ENCODE data around the gene CDH11.

The CDH11 gene

DNA sequence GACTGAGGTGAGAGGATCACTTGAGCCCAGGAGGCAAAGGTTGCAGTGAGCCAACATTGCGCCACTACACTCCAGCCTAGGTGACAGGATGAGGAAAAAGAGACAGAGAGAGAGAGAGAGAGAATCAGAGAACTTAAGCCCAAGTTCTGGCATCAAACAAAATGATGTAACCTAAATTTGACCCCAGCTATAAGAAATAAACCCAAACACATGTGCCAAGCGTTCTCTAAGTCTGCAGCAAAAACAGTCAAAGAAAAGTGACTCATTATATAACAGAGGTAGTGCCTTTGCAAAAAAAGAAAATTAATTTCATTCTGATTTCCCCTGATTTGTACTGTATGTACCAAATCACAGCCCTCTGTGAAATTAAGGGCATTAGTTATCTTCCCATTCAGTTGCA, 89.5 kb downstream of the CDH11 start:
- DNase-seq (ENCODE audit: low read depth), result no peak

DNA sequence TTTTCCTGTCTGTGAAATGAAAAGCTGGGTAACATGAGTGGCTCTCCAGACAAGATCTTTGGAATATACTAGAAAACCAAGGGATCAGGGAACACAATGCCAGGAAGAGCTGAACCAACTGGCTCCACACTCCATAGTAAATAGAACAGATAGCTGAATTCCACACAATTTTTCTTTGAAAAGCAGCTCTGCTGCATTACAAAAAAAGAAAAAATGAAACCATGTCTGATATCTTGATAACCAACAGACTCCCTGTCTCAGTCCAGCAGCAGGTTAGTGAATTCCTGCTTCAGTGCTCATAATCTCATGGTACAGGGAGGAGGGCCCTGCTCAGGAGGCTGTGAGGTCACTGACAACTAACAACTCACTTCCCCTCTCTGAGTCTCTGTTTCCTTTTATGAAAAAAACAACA, 97.1 kb downstream of the CDH11 start:
- no peak for DNase-seq (ENCODE audit: low read depth)

DNA sequence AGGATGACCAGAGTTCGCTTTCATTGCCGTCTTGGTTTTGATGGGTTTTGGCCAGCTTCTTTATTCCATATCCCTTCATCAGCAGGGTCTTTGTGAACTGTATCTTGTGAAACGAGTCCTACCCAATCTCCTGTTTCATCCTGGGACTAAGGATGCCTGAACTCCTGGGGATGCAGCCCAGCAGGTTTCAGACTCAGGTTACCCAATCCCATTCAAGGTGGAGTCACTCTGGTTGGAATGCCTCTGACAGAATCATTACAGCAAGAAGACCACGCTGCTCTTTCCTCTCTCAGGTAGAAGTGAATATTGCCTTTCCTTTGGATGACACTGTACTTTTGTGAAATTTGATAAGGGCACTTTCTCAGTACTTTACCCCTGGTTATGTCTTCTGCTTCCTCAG, 98.1 kb downstream of the CDH11 start:
- DNase-seq (ENCODE audit: low read depth), result no peak

- DNase-seq (ENCODE audit: low read depth), result no peak
Observed at GRCh38 chr16:65021852-65022595, 99.8 kb downstream of the CDH11 start.

DNA sequence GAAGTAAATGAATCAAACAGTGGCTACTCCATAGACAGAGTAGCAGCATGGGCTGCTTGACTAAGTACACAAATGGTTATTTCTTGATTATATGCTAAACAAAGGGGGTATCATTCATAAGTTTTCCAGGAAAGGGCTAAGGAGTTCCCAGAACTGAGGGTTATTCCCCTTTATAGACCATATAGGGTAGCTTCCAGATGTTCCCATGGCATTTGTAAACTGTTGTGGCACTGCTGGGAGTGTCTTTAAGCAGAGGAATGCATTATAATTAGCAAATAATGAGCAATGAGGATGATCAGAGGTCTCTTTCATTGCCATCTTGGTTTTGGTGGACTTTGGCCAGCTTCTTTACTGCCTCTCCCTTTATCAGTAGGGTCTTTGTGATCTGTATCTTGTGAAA, 105.1 kb downstream of the CDH11 start:
- no peak for DNase-seq (ENCODE audit: low read depth)

DNA sequence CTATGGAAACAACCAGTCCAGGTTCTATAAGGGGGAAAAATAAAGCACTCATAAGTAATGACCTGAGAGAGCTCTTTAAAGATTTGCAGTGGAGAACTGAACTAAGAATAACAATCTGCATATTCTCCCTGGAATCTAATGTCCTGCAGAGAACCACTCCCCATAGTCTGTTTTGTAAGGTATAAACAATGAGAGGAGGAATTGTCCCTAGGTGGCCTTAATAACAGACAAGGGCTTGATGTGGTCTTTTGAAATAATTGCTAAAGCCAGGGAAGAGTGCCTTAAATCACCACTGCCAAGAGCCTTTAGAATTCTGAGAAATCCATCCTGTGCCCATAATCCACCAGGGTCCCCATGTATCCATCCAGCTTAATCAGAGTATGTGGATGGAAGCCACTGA, 106.3 kb downstream of the CDH11 start:
- no peak for DNase-seq (ENCODE audit: low read depth)

DNA sequence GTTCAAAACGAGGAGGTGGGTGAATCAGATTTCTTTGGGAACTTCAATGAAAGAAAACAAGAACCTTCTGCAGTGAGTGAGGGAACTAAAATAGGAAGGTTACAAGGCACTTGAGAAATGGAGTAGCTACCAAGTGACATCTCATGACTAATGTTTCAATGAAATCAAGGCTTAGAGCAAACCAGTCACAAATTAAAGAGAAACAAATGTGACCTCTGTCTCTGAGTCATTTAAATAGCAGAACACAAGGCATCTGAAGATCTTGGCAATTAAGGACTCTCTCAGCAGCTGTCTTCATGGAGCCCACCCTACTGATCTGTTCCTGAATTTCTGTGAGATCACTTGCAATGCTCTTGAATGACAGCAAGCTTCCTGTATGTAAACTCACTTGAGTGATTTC, 109.5 kb downstream of the CDH11 start:
- DNase-seq (ENCODE audit: low read depth), result no peak

- DNase-seq (ENCODE audit: low read depth), result no peak
Observed at GRCh38 chr16:65010125-65010524, 111.7 kb downstream of the CDH11 start.

DNA sequence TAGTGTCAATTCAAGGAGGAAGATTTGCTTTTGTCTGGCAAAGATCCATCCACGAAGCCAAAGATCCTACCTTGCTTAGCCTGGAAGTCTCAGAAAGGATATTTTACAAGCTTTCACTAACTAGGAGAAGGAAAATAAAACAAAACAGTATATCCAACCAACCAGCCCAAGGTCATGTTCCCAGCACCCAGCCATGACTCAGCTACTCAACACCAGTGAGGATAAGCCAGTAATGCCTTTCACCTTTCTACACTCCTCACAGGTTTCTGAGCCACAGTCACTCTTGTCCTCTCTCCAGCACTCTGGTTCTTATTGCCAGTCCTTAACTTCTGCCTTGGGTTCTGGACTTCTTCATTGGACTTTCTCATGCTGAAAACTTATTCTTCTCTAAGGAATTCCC, 116.2 kb downstream of the CDH11 start:
- no peak for DNase-seq (ENCODE audit: low read depth)

DNA sequence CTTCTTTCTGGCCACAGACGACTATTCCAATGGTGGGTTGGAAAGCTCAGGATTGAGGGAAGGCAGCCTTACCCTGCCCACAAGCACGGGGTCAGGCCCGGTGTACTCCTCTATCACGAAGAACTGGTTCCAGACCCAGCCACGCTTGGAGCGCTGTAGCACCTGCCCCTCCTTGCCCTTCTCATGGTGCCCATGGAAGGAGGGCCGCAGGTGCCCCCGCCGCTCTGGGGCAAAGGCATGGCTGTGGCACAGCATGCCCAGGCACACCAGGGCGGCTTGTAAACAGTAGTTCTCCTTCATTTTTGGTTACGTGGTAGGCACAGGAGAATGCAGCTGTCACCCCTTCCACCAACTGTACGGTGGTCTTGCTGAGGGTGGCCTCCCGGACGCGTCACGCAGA, 117.3 kb downstream of the CDH11 start:
- DNase-seq (ENCODE audit: low read depth), result no peak

- DNase-seq (ENCODE audit: low read depth), result no peak
Observed at GRCh38 chr16:65003621-65004020, 118.2 kb downstream of the CDH11 start.

DNA sequence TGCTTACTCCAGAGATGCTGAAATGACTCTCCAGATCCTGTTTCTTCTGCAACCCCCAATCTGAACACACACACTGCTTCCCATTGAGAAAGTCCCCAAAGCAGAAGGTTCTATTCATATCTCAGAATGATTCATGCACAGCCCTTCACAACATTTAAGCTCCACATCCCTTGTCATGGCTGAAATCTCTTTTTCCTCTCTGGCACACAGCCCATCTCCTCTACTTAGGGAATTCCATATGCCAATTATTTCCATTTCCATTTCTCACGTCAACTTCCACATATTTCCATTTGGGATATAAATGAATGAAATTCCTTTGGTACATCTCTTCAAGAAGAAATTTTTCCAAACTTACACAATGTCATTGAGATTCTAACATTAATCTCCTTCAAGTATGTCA, 119.6 kb downstream of the CDH11 start:
- DNase-seq (ENCODE audit: low read depth), result no peak

GRCh38 chr16:65000654-65001053, 121.2 kb downstream of the CDH11 start:
- no peak for DNase-seq (ENCODE audit: low read depth)

DNA sequence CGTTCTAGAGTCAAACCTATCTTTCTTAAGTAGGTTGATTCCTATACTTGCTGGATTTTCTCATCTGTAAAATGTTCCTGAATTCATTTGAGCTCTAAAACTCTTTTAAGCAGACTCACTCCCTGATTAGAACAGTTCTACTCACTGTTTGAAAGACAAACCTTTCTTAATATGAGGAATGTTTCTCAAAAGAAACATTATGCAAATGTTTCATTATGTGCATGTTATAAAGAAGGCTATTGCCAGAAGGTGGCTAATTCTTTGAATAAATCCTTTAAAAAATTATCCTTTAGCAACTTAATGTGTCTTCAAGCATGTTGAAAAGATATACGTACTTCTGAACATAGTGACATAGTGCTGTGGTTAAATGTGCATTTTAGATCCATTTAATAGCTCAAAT, 124.1 kb downstream of the CDH11 start:
- DNase-seq (ENCODE audit: low read depth), result no peak

- DNase-seq (ENCODE audit: low read depth), result no peak
Observed at GRCh38 chr16:64997121-64997520, 124.7 kb downstream of the CDH11 start.

DNA sequence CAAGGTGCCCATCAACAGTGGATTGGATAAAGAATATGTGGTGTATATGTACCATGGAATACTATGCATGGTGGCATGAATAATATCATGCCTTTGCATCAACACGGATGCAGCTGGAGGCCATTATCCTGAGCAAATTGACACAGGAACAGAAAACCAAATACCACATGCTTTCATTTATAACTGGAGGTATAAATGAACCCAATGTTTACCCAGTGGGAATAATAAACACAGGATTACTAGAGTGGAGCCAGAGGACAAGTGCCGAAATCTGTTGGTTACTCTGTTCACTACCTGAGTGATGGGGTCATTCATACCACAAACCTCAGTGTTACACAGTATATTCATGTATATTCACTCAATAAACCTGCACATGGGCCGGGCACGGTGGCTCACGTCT, 125.2 kb downstream of the CDH11 start:
- DNase-seq (ENCODE audit: low read depth), result no peak

DNA sequence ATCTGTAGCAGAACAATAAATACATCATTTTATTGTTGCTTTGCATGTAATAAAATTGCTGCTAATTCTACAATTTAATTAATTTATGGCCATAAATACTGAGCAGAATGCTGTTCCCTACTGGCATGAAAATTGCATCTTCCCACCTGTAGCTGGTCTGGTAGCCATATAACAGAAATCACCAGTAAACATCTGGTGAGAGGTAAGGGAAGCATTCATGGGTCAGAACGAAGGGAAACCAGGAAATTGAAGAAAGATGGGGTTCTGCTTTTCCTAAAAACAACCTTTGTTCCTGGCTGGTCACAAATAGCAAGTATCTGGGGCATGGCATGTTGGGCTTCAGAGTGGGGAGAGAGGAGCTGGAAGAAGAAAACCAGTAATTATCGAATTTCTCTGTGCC, 128.4 kb downstream of the CDH11 start:
- no peak for DNase-seq (ENCODE audit: low read depth)

- no peak for DNase-seq (ENCODE audit: low read depth)
Observed at GRCh38 chr16:64991001-64991400, 130.9 kb downstream of the CDH11 start.

DNA sequence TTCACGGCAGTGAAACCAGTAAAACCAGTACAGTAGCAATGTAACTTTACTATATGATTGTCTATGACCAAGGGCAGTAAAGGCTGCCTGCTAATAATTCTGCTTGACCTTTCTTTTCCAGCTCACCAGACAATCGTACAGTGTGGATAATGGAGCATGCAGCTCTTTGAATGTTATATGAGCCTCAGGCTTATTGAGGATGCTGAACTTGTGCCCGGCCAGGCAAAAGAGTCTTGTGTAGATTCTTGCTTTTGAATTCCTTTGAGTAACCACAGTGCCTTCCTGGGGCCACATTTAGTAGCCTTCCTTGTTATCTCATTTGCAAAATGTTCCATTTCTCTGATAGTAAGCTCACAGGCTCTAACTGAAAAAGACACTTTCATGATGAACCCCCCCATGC, 131.8 kb downstream of the CDH11 start:
- DNase-seq (ENCODE audit: low read depth), result no peak

GRCh38 chr16:64989050-64989449, 132.8 kb downstream of the CDH11 start:
- no peak for DNase-seq (ENCODE audit: low read depth)

DNA sequence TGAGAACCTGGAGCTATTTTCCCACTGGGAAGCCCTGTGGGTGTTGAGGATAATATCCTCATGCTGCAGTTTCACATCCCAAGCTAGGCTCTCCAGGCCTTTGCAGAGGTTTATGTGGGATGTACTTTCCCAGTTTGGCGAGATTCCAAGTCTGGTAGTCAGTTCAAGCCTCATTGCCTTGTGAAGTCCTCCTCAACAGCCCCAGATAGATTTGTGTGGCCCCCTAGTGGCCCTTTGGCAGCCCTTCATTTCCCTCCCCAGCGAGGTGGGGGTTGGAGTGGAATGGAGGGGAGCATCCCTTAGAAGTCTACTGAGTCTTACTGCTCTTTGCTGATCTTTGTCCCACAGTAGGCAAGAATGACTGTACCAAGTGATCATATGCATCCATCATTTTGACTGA, 137.9 kb downstream of the CDH11 start:
- DNase-seq (ENCODE audit: low read depth), result no peak

GRCh38 chr16:64983231-64983630, 138.6 kb downstream of the CDH11 start:
- no peak for DNase-seq (ENCODE audit: low read depth)

GRCh38 chr16:64982581-64982980, 139.3 kb downstream of the CDH11 start:
- DNase-seq (ENCODE audit: low read depth), result no peak

GRCh38 chr16:64981568-64982281, 140.1 kb downstream of the CDH11 start:
- no peak for DNase-seq (ENCODE audit: low read depth)
